Thyroid gland (tissue), 4 donors: ENCODE data around the gene UFD1.

Experiments
- CTCF ChIP-seq, 6 experiments: fragments of 200-600 bp in 3 of 6; fragments of 450-650 bp in 3 of 6; sonication (generic) in 3 of 6; IDR thresholded peaks; one replicate each; pipeline ENCODE4 v1.5.1; 2016 to 2019; ENCODE audit warnings: antibody characterized with exemption in 6 of 6, mild to moderate bottlenecking in 2 of 6, inconsistent platforms in 1 of 6, moderate library complexity in 1 of 6
- POLR2A ChIP-seq, 2 donors: fragments of 450-650 bp; IDR thresholded peaks; one replicate each; pipeline ENCODE4 v1.6.1; 2017; ENCODE audit warnings: antibody characterized with exemption in 2 of 2, mild to moderate bottlenecking in 2 of 2, moderate library complexity in 1 of 2

- TF ChIP-seq CTCF (IDR thresholded peaks at IDR 0.05) (no peak), POLR2A (IDR thresholded peaks at IDR 0.05) (no peak)
Observed at GRCh38 chr22:19448076-19448607, 30.9 kb downstream of the UFD1 start.
